ENCODE results near the gene MEF2C. TPM values are rescaled to one million over a fixed set of nuclear protein-coding genes. Genes with fewer than 3 reads are reported as not detected.

The MEF2C gene
- total RNA-seq, 1 donor from 2014 or later: 51.4 TPM

GRCh38 chr5:88687373-88687911 is 195.5 kb downstream of the MEF2C start:
- Histone ChIP-seq H3K4me3 (no peak overlapping the region), H3K9me3 (no peaks in the 10 kb centered on the region), H3K4me1 (peaks cover 17% of the 10 kb centered on the region), H3K27ac (no peak overlapping the region), H3K36me3 (no peaks in the 10 kb centered on the region), H3K27me3 (peaks cover 99% of the 10 kb centered on the region)
- TF ChIP-seq, protein P1, sequence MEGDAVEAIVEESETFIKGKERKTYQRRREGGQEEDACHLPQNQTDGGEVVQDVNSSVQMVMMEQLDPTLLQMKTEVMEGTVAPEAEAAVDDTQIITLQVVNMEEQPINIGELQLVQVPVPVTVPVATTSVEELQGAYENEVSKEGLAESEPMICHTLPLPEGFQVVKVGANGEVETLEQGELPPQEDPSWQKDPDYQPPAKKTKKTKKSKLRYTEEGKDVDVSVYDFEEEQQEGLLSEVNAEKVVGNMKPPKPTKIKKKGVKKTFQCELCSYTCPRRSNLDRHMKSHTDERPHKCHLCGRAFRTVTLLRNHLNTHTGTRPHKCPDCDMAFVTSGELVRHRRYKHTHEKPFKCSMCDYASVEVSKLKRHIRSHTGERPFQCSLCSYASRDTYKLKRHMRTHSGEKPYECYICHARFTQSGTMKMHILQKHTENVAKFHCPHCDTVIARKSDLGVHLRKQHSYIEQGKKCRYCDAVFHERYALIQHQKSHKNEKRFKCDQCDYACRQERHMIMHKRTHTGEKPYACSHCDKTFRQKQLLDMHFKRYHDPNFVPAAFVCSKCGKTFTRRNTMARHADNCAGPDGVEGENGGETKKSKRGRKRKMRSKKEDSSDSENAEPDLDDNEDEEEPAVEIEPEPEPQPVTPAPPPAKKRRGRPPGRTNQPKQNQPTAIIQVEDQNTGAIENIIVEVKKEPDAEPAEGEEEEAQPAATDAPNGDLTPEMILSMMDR (IDR thresholded peaks at IDR 0.05): no peak
- ATAC-seq (no peak), DNase-seq (no peak)
- intact Hi-C loops (cut with DNase I): no loop called here

DNA sequence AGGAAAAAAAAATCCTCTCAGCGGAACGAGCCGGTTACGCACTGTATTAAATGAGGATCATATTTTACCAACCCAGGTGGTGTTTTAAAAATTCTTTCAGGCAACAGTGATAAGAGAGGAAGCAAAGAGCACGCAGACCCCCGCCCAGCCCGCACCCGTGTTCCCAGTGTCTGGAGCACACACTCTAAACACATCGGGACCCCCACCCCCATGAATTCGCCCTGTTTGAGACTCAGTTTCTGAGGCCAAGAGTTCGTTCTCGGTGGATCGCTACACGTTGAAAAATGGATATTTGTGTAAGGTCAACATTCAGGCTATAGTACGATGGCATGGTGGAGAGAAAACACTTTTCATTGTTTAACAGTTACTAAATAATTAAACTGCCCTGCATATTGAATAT is 196.3 kb downstream of the MEF2C start:
- peaks cover 99% of the 10 kb centered on the region for H3K27me3 ChIP-seq
- H3K27ac ChIP-seq: no peak overlapping the region
- DNase-seq: no peak
- intact Hi-C loops (cut with DNase I): no loop called here
- TF ChIP-seq, protein P1 (IDR thresholded peaks at IDR 0.05): no peak
- no peaks in the 10 kb centered on the region for H3K36me3 ChIP-seq
- H3K4me1 ChIP-seq: peaks cover 10% of the 10 kb centered on the region
- no peaks in the 10 kb centered on the region for H3K9me3 ChIP-seq
- no peak overlapping the region for H3K4me3 ChIP-seq
- ATAC-seq: no peak

- H3K4me3 ChIP-seq: no peak overlapping the region
- DNase-seq (no peak), ATAC-seq (no peak)
- H3K4me1 ChIP-seq: peaks cover 5% of the 10 kb centered on the region
- H3K27ac ChIP-seq: no peak overlapping the region
- intact Hi-C loops (cut with DNase I): no loop called here
- TF ChIP-seq, protein P1 (IDR thresholded peaks at IDR 0.05): no peak
- H3K9me3 ChIP-seq: no peaks in the 10 kb centered on the region
- no peaks in the 10 kb centered on the region for H3K36me3 ChIP-seq
- peaks cover 99% of the 10 kb centered on the region for H3K27me3 ChIP-seq
Measured at GRCh38 chr5:88685591-88686541, 197.1 kb downstream of the MEF2C start.

GRCh38 chr5:88683506-88684135 is 199.4 kb downstream of the MEF2C start:
- DNase-seq: no peak
- Histone ChIP-seq H3K4me1 (peaks cover 12% of the 10 kb centered on the region), H3K36me3 (no peaks in the 10 kb centered on the region), H3K27me3 (peaks cover 99% of the 10 kb centered on the region), H3K4me3 (no peak overlapping the region), H3K27ac (no peak overlapping the region), H3K9me3 (no peaks in the 10 kb centered on the region)
- intact Hi-C loops (cut with DNase I): loop anchor here (5.0 kb wide), 1 partner anchor 901 kb away; no protein-coding TSS in a partner anchor
- TF ChIP-seq, protein P1 (IDR thresholded peaks at IDR 0.05): no peak
- ATAC-seq: no peak

GRCh38 chr5:88682881-88683361 is 200.1 kb downstream of the MEF2C start:
- Histone ChIP-seq H3K27ac (no peak overlapping the region), H3K27me3 (peaks cover 99% of the 10 kb centered on the region), H3K4me1 (peaks cover 12% of the 10 kb centered on the region), H3K4me3 (no peak overlapping the region), H3K9me3 (no peaks in the 10 kb centered on the region), H3K36me3 (no peaks in the 10 kb centered on the region)
- ATAC-seq: no peak
- DNase-seq: no peak
- intact Hi-C loops (cut with DNase I): loop anchor here (5.0 kb wide), 1 partner anchor 901 kb away; no protein-coding TSS in a partner anchor
- TF ChIP-seq, protein P1 (IDR thresholded peaks at IDR 0.05): no peak

Data from upper lobe of right lung (tissue), 1 donor.